Endothelial cell of umbilical vein (primary cell): ENCODE data around the gene CTSH. TPM values are rescaled to one million over a fixed set of nuclear protein-coding genes. Genes with fewer than 3 reads are reported as not detected.

Experiments
- BruUV-seq: library from RNA; stranded (reverse); fragments of 400-500 nt; replicated peaks from 2 replicates; lab custom pipeline; 2021; lab: Mats Ljungman, UMichigan
- CTCF ChIA-PET: fragments of 300-600, 350-600 bp; sonication (Branson Sonifier 250); formaldehyde crosslinking; loops from one replicate; lab custom pipeline; 2021; ENCODE audit warnings: antibody characterized with exemption, inconsistent platforms; lab: Charles Lee
- POLR2A ChIA-PET: fragments of 300-600, 350-600 bp; sonication (Branson Sonifier 250); formaldehyde crosslinking; loops from one replicate; lab custom pipeline; 2021; ENCODE audit warnings: antibody characterized with exemption, inconsistent platforms; lab: Charles Lee
- DNase-seq: peaks from one replicate; pipeline ENCODE4 v3.0.0-alpha.2; 2011; ENCODE audit warnings: low read depth, low spot score
- FAIRE-seq: peaks from 2 replicates; lab custom pipeline; 2011; peaks lifted over from hg19 to GRCh38; lab: Jason Lieb, UNC
- H2AFZ ChIP-seq: 2 replicates; pipeline ENCODE4 v1.6.0; 2012; ENCODE audit warnings: low read depth, low read length, control low read depth, inconsistent platforms
- H3K27ac ChIP-seq: 2 replicates; pipeline ENCODE4 v1.5.1; 2011; ENCODE audit warnings: low read depth, mild to moderate bottlenecking, control low read depth, low read length, moderate library complexity; ENCODE audit not compliant: insufficient read depth
- H3K27me3 ChIP-seq, 2 experiments: 2 replicates each; pipeline versions ENCODE4 v1.6.0 to v1.6.1; 2011; ENCODE audit warnings: low read length in 2 of 2, mixed read lengths in 1 of 2; ENCODE audit not compliant: control insufficient read depth in 2 of 2, insufficient read depth in 2 of 2
- H3K36me3 ChIP-seq, 2 experiments: 2 replicates in 1 of 2; 3 replicates in 1 of 2; pipeline ENCODE4 v1.5.1; 2011; ENCODE audit warnings: low read length in 2 of 2, mild to moderate bottlenecking in 1 of 2, moderate library complexity in 1 of 2; ENCODE audit not compliant: control insufficient read depth in 2 of 2, insufficient read depth in 2 of 2; ENCODE audit errors: extremely low read depth in 1 of 2
- H3K4me1 ChIP-seq: 3 replicates; pipeline ENCODE4 v1.5.1; 2011; ENCODE audit warnings: mild to moderate bottlenecking, low read length; ENCODE audit not compliant: control insufficient read depth, insufficient read depth; ENCODE audit errors: extremely low read depth
- H3K4me2 ChIP-seq: 2 replicates; pipeline ENCODE4 v1.6.1; 2011; ENCODE audit warnings: low read length, control low read depth, mixed read lengths; ENCODE audit not compliant: insufficient read depth
- H3K4me3 ChIP-seq, 3 experiments: fragments of 200-600 bp in 1 of 3; sonication (generic), shearing (Covaris generic) in 1 of 3; replicated peaks in 1 of 3; 2 replicates each; pipeline ENCODE4 v1.5.1; 2011 to 2016; ENCODE audit warnings: control low read depth in 3 of 3, low read length in 3 of 3, mild to moderate bottlenecking in 2 of 3, inconsistent platforms in 1 of 3, low read depth in 1 of 3, moderate library complexity in 1 of 3; ENCODE audit not compliant: insufficient read depth in 1 of 3
- H3K79me2 ChIP-seq: 2 replicates; pipeline ENCODE4 v1.6.0; 2012; ENCODE audit warnings: low read length, inconsistent platforms; ENCODE audit not compliant: control insufficient read depth, insufficient read depth
- H3K9ac ChIP-seq: replicated peaks from 2 replicates; pipeline ENCODE3; 2011; ENCODE audit warnings: low read length, control low read depth; ENCODE audit not compliant: insufficient read depth; ENCODE audit errors: extremely low read depth
- H3K9me1 ChIP-seq: replicated peaks from 3 replicates; pipeline ENCODE4 v1.6.0; 2011; ENCODE audit warnings: mild to moderate bottlenecking, low read length; ENCODE audit not compliant: control insufficient read depth, insufficient read depth; ENCODE audit errors: extremely low read depth
- H3K9me3 ChIP-seq: replicated peaks from 2 replicates; pipeline ENCODE4 v1.5.1; 2012; ENCODE audit warnings: low read length, inconsistent platforms; ENCODE audit not compliant: control insufficient read depth, insufficient read depth
- H4K20me1 ChIP-seq: replicated peaks from 2 replicates; pipeline ENCODE3; 2011; ENCODE audit warnings: mild to moderate bottlenecking, low read length; ENCODE audit not compliant: control insufficient read depth, insufficient read depth; ENCODE audit errors: extremely low read depth
- CTCF ChIP-seq, 2 donors: IDR thresholded peaks; 1 replicate in 1 of 2; 2 replicates in 1 of 2; pipeline ENCODE4 v1.5.1; 2011; ENCODE audit warnings: low read length in 2 of 2, mild to moderate bottlenecking in 2 of 2, moderate library complexity in 2 of 2, control low read depth in 1 of 2, inconsistent platforms in 1 of 2, low read depth in 1 of 2; ENCODE audit not compliant: insufficient read depth in 1 of 2; ENCODE audit errors: extremely low read depth in 1 of 2
- EZH2 ChIP-seq: IDR thresholded peaks from 2 replicates; pipeline ENCODE4 v1.6.1; 2012; ENCODE audit warnings: borderline replicate concordance, low read depth, mild to moderate bottlenecking, moderate library complexity, low read length, inconsistent platforms; ENCODE audit not compliant: severe bottlenecking
- FOS ChIP-seq: IDR thresholded peaks from 2 replicates; pipeline ENCODE4 v1.6.1; 2011; ENCODE audit warnings: mild to moderate bottlenecking, low read length, moderate library complexity, borderline replicate concordance; ENCODE audit not compliant: insufficient read depth
- GATA2 ChIP-seq: IDR thresholded peaks from 2 replicates; pipeline ENCODE4 v1.7.0; 2011; ENCODE audit warnings: low read depth, mild to moderate bottlenecking, moderate library complexity, mixed read lengths, low read length; ENCODE audit not compliant: insufficient read length, insufficient read depth
- JUN ChIP-seq: IDR thresholded peaks from 2 replicates; pipeline ENCODE4 v1.6.1; 2011; ENCODE audit warnings: borderline replicate concordance, low read depth; ENCODE audit not compliant: insufficient read length, insufficient read depth
- MAX ChIP-seq: IDR thresholded peaks from 2 replicates; pipeline ENCODE4 v1.6.1; 2011; ENCODE audit not compliant: insufficient read depth, insufficient read length
- MYC ChIP-seq: IDR thresholded peaks from one replicate; pipeline ENCODE4 v1.6.1; 2011; ENCODE audit warnings: mild to moderate bottlenecking, low read depth, low read length
- POLR2A ChIP-seq: IDR thresholded peaks from 2 replicates; pipeline ENCODE4 v1.6.1; 2012; ENCODE audit warnings: low read depth, mild to moderate bottlenecking, control low read depth, low read length
- POLR2AphosphoS5 ChIP-seq: IDR thresholded peaks from 2 replicates; pipeline ENCODE4 v1.6.1; 2012; ENCODE audit warnings: low read depth, mild to moderate bottlenecking, control low read depth, low read length, moderate library complexity; ENCODE audit not compliant: insufficient read depth
- dilution Hi-C: fragments of 300-500 bp; cut with MboI; formaldehyde crosslinking; loops from one replicate; pipeline ENCODE4 v1.15.0; 2019; ENCODE audit warnings: low sequenced_read_pairs; ENCODE audit not compliant: extremely low pct_ligation_motif_present
- intact Hi-C: fragments of 100-400 bp; cut with micrococcal nuclease; formaldehyde crosslinking; loops from one replicate; pipeline ENCODE4 v1.10.0; 2022
- polyA plus RNA-seq, 4 experiments: library from polyadenylated mRNA; depleted of rRNA in 3 of 4; stranded (reverse) in 3 of 4; unstranded in 1 of 4; fragments of >200 nt; gene quantifications; 2 replicates each; pipeline versions ENCODE4 v1.2.1 to v1.2.3, GENCODE V29; 2011 to 2012; ENCODE audit warnings: missing spikeins in 1 of 4
- total RNA-seq: library from RNA; stranded (reverse); gene quantifications from 2 replicates; pipeline ENCODE4 v1.2.3, GENCODE V29; 2021

Gene CTSH
- total and polyA plus RNA-seq, 2 donors (not counting 3 experiments of a cell fraction or from before 2014, with no cell fraction given), result 7.0 to 7.4 TPM

DNA sequence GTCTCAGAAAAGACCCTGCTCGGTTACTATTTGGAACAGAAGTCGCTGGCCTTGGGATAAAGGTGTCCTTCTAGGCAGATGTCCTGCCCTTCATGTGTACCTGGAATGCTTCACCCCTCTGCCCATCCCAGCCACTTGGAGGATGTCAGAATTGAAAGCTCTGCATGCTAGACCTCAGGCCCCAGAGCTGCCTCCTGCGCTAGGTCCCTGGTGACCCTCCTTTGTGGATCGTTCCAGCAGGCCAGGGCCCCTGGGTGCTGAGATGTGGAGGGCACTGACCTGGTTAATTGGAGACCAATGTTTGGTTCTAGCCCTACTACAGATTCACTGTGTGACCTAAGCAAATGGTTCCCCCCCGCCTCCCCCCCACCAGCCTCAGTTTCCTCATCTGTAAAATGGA lies 2.7 kb upstream of the CTSH start:
- dilution Hi-C loops, result no loop called here
- ChIA-PET POLR2A (no interaction called here), CTCF (interaction anchor here (1.0 to 1.3 kb wide), 3 partner anchors 12 to 60 kb away, joined by 3 to 5 read pairs (median 4); no protein-coding TSS in a partner anchor)
- FAIRE-seq (no peak), DNase-seq (no peak)
- Histone ChIP-seq H3K27ac (no peak overlapping the region), H4K20me1 (no peaks in the 10 kb centered on the region), H3K4me2 (no peak overlapping the region), H3K27me3 (peaks cover 11 to 13% of the 10 kb centered on the region in 2 experiments), H3K9me3 (no peaks in the 10 kb centered on the region), H3K4me1 (peaks cover 14% of the 10 kb centered on the region), H3K36me3 (no peaks in the 10 kb centered on the region), H2AFZ (no peak overlapping the region), H3K4me3 (no peak overlapping the region), H3K9ac (no peak overlapping the region), H3K79me2 (no peaks in the 10 kb centered on the region), H3K9me1 (no peaks in the 10 kb centered on the region)
- intact Hi-C loops, result no loop called here
- TF ChIP-seq MAX, result no peak
- BruUV-seq, result no TSS peak

- Histone ChIP-seq H2AFZ (no peak overlapping the region), H3K4me3 (no peak overlapping the region), H3K9me1 (no peaks in the 10 kb centered on the region), H3K27ac (no peak overlapping the region), H3K79me2 (no peaks in the 10 kb centered on the region), H3K9ac (no peak overlapping the region), H3K4me1 (peaks cover 9% of the 10 kb centered on the region), H3K36me3 (no peaks in the 10 kb centered on the region), H4K20me1 (no peaks in the 10 kb centered on the region), H3K9me3 (no peaks in the 10 kb centered on the region), H3K4me2 (no peak overlapping the region), H3K27me3 (peaks cover 11 to 13% of the 10 kb centered on the region in 2 experiments)
- dilution Hi-C loops (no loop called here), intact Hi-C loops (no loop called here)
- CTCF ChIA-PET, result interaction anchor here (1.0 to 1.3 kb wide), 3 partner anchors 11 to 61 kb away, joined by 3 to 5 read pairs (median 4); no protein-coding TSS in a partner anchor
- no TSS peak for BruUV-seq
- TF ChIP-seq POLR2AphosphoS5 (no peak), EZH2 (no peak), POLR2A (no peak), JUN (no peak), FOS (no peak), GATA2 (no peak), MYC (no peak), CTCF (IDR thresholded peaks at IDR 0.05; ENCODE audit: extremely low read depth in 1 of 2, insufficient read depth in 1 of 2, low read depth in 1 of 2, low read length in 2 of 2) (no peak), MAX (no peak)
- DNase-seq (no peak), FAIRE-seq (no peak)
- POLR2A ChIA-PET, result no interaction called here
These were observed 1.6 kb upstream of the CTSH start for GRCh38 chr15:78946493-78946892.
